Endodermal cell (in vitro differentiated cells): ENCODE results near the gene RAC3. TPM values are rescaled to one million over a fixed set of nuclear protein-coding genes. Genes with fewer than 3 reads are reported as not detected.

Source experiments
- DNase-seq: peaks from one replicate; pipeline ENCODE4 v3.0.0-alpha.2; 2017
- H3K27ac ChIP-seq: 2 replicates; pipeline ENCODE4 v1.5.1; 2013; ENCODE audit warnings: mild to moderate bottlenecking, low read depth, low read length, moderate library complexity
- H3K27me3 ChIP-seq: 2 replicates; pipeline ENCODE4 v1.6.1; 2013; ENCODE audit warnings: mild to moderate bottlenecking, low read length, moderate library complexity; ENCODE audit not compliant: insufficient read depth, control insufficient read depth, poor library complexity, severe bottlenecking
- H3K36me3 ChIP-seq: 2 replicates; pipeline ENCODE4 v1.7.0; 2013; ENCODE audit warnings: mild to moderate bottlenecking, low read length, moderate library complexity; ENCODE audit not compliant: control insufficient read depth, insufficient read depth
- H3K4me1 ChIP-seq: one replicate; pipeline ENCODE4 v1.7.0; 2013; ENCODE audit warnings: low read length; ENCODE audit not compliant: control insufficient read depth, insufficient read depth
- H3K4me3 ChIP-seq: 2 replicates; pipeline ENCODE4 v1.5.1; 2013; ENCODE audit warnings: mild to moderate bottlenecking, low read length, moderate library complexity
- H3K9ac ChIP-seq: 2 replicates; pipeline ENCODE4 v1.6.1; 2013; ENCODE audit warnings: mild to moderate bottlenecking, low read length, moderate library complexity; ENCODE audit not compliant: poor library complexity, severe bottlenecking; ENCODE audit errors: extremely low read depth
- H3K9me3 ChIP-seq: 2 replicates; pipeline ENCODE4 v1.6.1; 2013; ENCODE audit warnings: mild to moderate bottlenecking, low read length, moderate library complexity; ENCODE audit not compliant: control insufficient read depth
- H3K27ac Mint-ChIP-seq: 2 replicates; pipeline ENCODE4 v1.8.0; 2020; ENCODE audit warnings: mixed read lengths
- H3K27me3 Mint-ChIP-seq: 2 replicates; pipeline ENCODE4 v1.8.0; 2021; ENCODE audit warnings: mild to moderate bottlenecking, mixed read lengths; ENCODE audit not compliant: insufficient read depth
- H3K36me3 Mint-ChIP-seq: 2 replicates; pipeline ENCODE4 v1.8.0; 2020; ENCODE audit warnings: low read depth, mixed read lengths
- H3K4me1 Mint-ChIP-seq: 2 replicates; pipeline ENCODE4 v1.8.0; 2020; ENCODE audit warnings: mixed read lengths
- H3K4me3 Mint-ChIP-seq: 2 replicates; pipeline ENCODE4 v1.8.0; 2020; ENCODE audit warnings: mild to moderate bottlenecking, moderate library complexity, mixed read lengths
- H3K9me3 Mint-ChIP-seq: 2 replicates; pipeline ENCODE4 v1.8.0; 2020; ENCODE audit warnings: mild to moderate bottlenecking, mixed read lengths
- WGBS, 2 experiments: methylation state at CpG; one replicate each; pipeline versions ENCODE4 v1.1.5 to v1.1.7; 2013; ENCODE audit warnings: missing lambda C conversion rate in 2 of 2, mixed read lengths in 1 of 2; ENCODE audit not compliant: insufficient coverage in 1 of 2, insufficient read length in 1 of 2; 5-methylcytosine and 5-hydroxymethylcytosine counted together
- total RNA-seq, 2 donors: library from RNA; stranded (reverse); fragmentation: NEBNext Ultra II Directional in 1 of 2; extraction: Animal tissue kit (Norgen Biotek cat#: 25700) in 1 of 2; gene quantifications; 2 replicates in 1 of 2; 3 replicates in 1 of 2; pipeline ENCODE4 v1.2.1, GENCODE V29; 2021
- TF ChIP-seq, protein P1 (sequence below): fragments of 200-600 bp; sonication (generic); conservative IDR thresholded peaks from 2 replicates; pipeline ENCODE4 v1.5.0; 2021; ENCODE audit warnings: antibody characterized with exemption, mild to moderate bottlenecking

Gene RAC3
- total RNA-seq, 2 donors from 2014 or later: 45.7 to 53.9 TPM

DNA sequence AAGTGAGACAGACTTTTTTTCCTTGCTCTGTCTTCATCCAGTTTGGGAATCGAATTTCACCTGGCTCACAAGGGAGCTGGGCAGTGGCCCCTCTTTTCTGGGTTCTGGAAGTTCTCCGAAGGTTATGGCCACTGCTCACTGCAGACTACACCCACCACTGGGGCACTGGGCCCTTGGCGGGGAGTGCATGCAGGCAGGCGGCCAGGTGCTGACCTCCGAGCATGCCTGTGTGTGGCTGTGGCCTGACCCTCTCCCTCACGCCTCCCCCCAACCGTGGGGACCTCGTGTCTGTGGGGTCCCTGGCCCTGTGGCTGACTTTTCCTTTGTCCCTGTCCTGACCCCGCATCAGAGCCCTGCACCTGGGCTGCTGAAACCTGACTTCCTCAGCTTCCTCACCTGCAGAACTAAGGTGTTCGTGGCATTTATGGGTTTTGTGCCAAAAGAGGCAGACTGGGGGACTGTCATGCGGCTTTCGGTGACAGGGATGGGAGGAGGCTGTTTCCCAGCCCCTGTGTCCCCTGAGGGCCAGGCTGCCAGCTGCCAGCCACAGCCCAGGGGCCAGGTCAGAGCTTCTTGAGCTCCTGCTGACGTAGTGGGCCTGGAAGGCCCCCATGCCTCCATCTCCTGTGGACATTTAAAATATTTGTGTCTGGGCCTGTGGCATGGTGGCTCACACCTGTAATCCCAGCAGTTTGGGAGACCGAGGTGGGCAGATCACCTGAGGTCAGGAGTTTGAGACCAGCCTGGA is 32.6 kb upstream of the RAC3 start:
- DNase-seq: no peak
- no peaks in the 10 kb centered on the region for H3K9me3 ChIP-seq
- Mint-ChIP-seq H3K27me3 (no peaks in the 10 kb centered on the region), H3K4me3 (no peak overlapping the region), H3K4me1 (no peaks in the 10 kb centered on the region), H3K36me3 (peaks cover 12% of the 10 kb centered on the region), H3K9me3 (no peaks in the 10 kb centered on the region), H3K27ac (no peak overlapping the region)
- H3K27me3 ChIP-seq: no peaks in the 10 kb centered on the region
- H3K9ac ChIP-seq: no peak overlapping the region
- TF ChIP-seq, protein P1, sequence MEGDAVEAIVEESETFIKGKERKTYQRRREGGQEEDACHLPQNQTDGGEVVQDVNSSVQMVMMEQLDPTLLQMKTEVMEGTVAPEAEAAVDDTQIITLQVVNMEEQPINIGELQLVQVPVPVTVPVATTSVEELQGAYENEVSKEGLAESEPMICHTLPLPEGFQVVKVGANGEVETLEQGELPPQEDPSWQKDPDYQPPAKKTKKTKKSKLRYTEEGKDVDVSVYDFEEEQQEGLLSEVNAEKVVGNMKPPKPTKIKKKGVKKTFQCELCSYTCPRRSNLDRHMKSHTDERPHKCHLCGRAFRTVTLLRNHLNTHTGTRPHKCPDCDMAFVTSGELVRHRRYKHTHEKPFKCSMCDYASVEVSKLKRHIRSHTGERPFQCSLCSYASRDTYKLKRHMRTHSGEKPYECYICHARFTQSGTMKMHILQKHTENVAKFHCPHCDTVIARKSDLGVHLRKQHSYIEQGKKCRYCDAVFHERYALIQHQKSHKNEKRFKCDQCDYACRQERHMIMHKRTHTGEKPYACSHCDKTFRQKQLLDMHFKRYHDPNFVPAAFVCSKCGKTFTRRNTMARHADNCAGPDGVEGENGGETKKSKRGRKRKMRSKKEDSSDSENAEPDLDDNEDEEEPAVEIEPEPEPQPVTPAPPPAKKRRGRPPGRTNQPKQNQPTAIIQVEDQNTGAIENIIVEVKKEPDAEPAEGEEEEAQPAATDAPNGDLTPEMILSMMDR: no peak
- H3K36me3 ChIP-seq: no peaks in the 10 kb centered on the region
- 92% methylated on average over 8 to 14 of the region's 14 CpGs for WGBS, 2 experiments
- H3K4me1 ChIP-seq: no peaks in the 10 kb centered on the region
- no peak overlapping the region for H3K27ac ChIP-seq
- H3K4me3 ChIP-seq: no peak overlapping the region

GRCh38 chr17:81999587-81999975 is 31.9 kb upstream of the RAC3 start:
- H3K36me3 Mint-ChIP-seq: peaks cover 12% of the 10 kb centered on the region
- no peak overlapping the region for H3K27ac Mint-ChIP-seq
- Histone ChIP-seq H3K27me3 (no peaks in the 10 kb centered on the region), H3K9me3 (no peaks in the 10 kb centered on the region), H3K4me3 (no peak overlapping the region), H3K9ac (no peak overlapping the region), H3K27ac (no peak overlapping the region), H3K36me3 (no peaks in the 10 kb centered on the region), H3K4me1 (no peaks in the 10 kb centered on the region)
- TF ChIP-seq, protein P1: no peak
- 95 to 100% methylated on average over 8 to 12 of the region's 12 CpGs for WGBS, 2 experiments
- no peaks in the 10 kb centered on the region for H3K9me3 Mint-ChIP-seq
- H3K27me3 Mint-ChIP-seq: no peaks in the 10 kb centered on the region
- H3K4me1 Mint-ChIP-seq: no peaks in the 10 kb centered on the region
- no peak for DNase-seq
- no peak overlapping the region for H3K4me3 Mint-ChIP-seq

- Mint-ChIP-seq H3K4me1 (no peaks in the 10 kb centered on the region), H3K4me3 (no peak overlapping the region), H3K27me3 (no peaks in the 10 kb centered on the region), H3K27ac (no peak overlapping the region), H3K9me3 (no peaks in the 10 kb centered on the region), H3K36me3 (peaks cover 12% of the 10 kb centered on the region)
- Histone ChIP-seq H3K4me1 (no peaks in the 10 kb centered on the region), H3K27ac (no peak overlapping the region), H3K9ac (no peak overlapping the region), H3K27me3 (no peaks in the 10 kb centered on the region), H3K36me3 (no peaks in the 10 kb centered on the region), H3K9me3 (no peaks in the 10 kb centered on the region), H3K4me3 (no peak overlapping the region)
- DNase-seq: no peak
- TF ChIP-seq, protein P1: no peak
- WGBS, 2 experiments: 90 to 93% methylated on average over 23 to 36 of the region's 36 CpGs
These were observed 31.3 kb upstream of the RAC3 start for GRCh38 chr17:81999976-82000802.
